ENCODE results near the gene ARAF.
"Not testable (repeated sequence)": the region's sequence is repeated elsewhere in the genome, so short reads cannot be mapped to it uniquely, and the experiment has no call there.

The ARAF gene

GRCh38 chrX:47587091-47587891 lies 26.3 kb downstream of the ARAF start:
- no peak for DNase-seq

- DNase-seq: no peak
Measured at GRCh38 chrX:47587906-47588735, 27.1 kb downstream of the ARAF start.

GRCh38 chrX:47590984-47591383 lies 30.0 kb downstream of the ARAF start:
- DNase-seq: no peak

- DNase-seq: no peak
Measured at GRCh38 chrX:47593522-47593921, 32.5 kb downstream of the ARAF start.

GRCh38 chrX:47595716-47596251 lies 34.8 kb downstream of the ARAF start:
- DNase-seq: no peak

GRCh38 chrX:47596256-47596655 lies 35.3 kb downstream of the ARAF start:
- no peak for DNase-seq

- DNase-seq: no peak
Measured at GRCh38 chrX:47597222-47597621, 36.2 kb downstream of the ARAF start.

GRCh38 chrX:47603125-47603524 lies 42.1 kb downstream of the ARAF start:
- not testable (repeated sequence) for DNase-seq

GRCh38 chrX:47605024-47605423 lies 44.0 kb downstream of the ARAF start:
- DNase-seq: no peak

GRCh38 chrX:47607091-47607490 lies 46.1 kb downstream of the ARAF start:
- DNase-seq: no peak

- DNase-seq: no peak
Measured at GRCh38 chrX:47608130-47608810, 47.3 kb downstream of the ARAF start.

- DNase-seq: no peak
Measured at GRCh38 chrX:47610511-47610910, 49.5 kb downstream of the ARAF start.

GRCh38 chrX:47611489-47611888 lies 50.5 kb downstream of the ARAF start:
- DNase-seq: no peak

GRCh38 chrX:47611926-47612325 lies 50.9 kb downstream of the ARAF start:
- DNase-seq: no peak

- DNase-seq: no peak
Measured at GRCh38 chrX:47612418-47612817, 51.4 kb downstream of the ARAF start.

- DNase-seq: no peak
Measured at GRCh38 chrX:47613082-47613481, 52.1 kb downstream of the ARAF start.

GRCh38 chrX:47614618-47615017 lies 53.6 kb downstream of the ARAF start:
- DNase-seq: no peak

GRCh38 chrX:47618923-47619485 lies 58.0 kb downstream of the ARAF start:
- no peak for DNase-seq

- peak; percentile 87 for DNase-seq
Measured at GRCh38 chrX:47619486-47620302, 58.7 kb downstream of the ARAF start, which contains the start of gene SYN1. Gene SYN1 (minus strand): TSS chrX:47619857. CDS start chrX:47619728, 129 bp downstream.

- no peak for DNase-seq
Measured at GRCh38 chrX:47620303-47620685, 59.3 kb downstream of the ARAF start.
